Hepatocyte (in vitro differentiated cells): ENCODE results near the gene NR2E1. TPM values are rescaled to one million over a fixed set of nuclear protein-coding genes. Genes with fewer than 3 reads are reported as not detected.
A peak's percentile ranks its signal among the peaks of the same experiment; 100 is the strongest.

ENCODE experiments used
- DNase-seq: peaks from one replicate; pipeline ENCODE4 v3.0.0-alpha.2; 2016; ENCODE audit warnings: low spot score
- H2AFZ ChIP-seq: fragments of 200-600 bp; sonication (generic); 2 replicates; pipeline ENCODE4 v1.6.0; 2016; ENCODE audit warnings: antibody characterized with exemption, mild to moderate bottlenecking
- H3K27ac ChIP-seq: fragments of 200-600 bp; sonication (generic); 2 replicates; pipeline ENCODE4 v1.5.1; 2016; ENCODE audit warnings: mild to moderate bottlenecking
- H3K27me3 ChIP-seq: fragments of 200-600 bp; sonication (generic); 2 replicates; pipeline ENCODE4 v1.6.1; 2016
- H3K36me3 ChIP-seq: fragments of 200-600 bp; sonication (generic); replicated peaks from 2 replicates; pipeline ENCODE4 v1.5.1; 2016; ENCODE audit warnings: low read depth; ENCODE audit not compliant: insufficient read depth
- H3K4me1 ChIP-seq: fragments of 200-600 bp; sonication (generic); 2 replicates; pipeline ENCODE4 v1.5.1; 2016; ENCODE audit warnings: mild to moderate bottlenecking, moderate library complexity; ENCODE audit not compliant: insufficient read depth
- H3K4me2 ChIP-seq: fragments of 200-600 bp; sonication (generic); 2 replicates; pipeline ENCODE4 v1.6.0; 2016
- H3K4me3 ChIP-seq: fragments of 200-600 bp; sonication (generic); 2 replicates; pipeline ENCODE4 v1.5.1; 2016; ENCODE audit warnings: mild to moderate bottlenecking
- H3K79me2 ChIP-seq: fragments of 200-600 bp; sonication (generic); 2 replicates; pipeline ENCODE4 v1.6.0; 2017; ENCODE audit warnings: mild to moderate bottlenecking
- H3K9me2 ChIP-seq: fragments of 200-600 bp; sonication (generic); replicated peaks from 2 replicates; pipeline ENCODE4 v1.6.0; 2017; ENCODE audit warnings: mild to moderate bottlenecking; ENCODE audit not compliant: insufficient read depth
- H3K9me3 ChIP-seq: fragments of 200-600 bp; sonication (generic); 2 replicates; pipeline ENCODE4 v1.5.1; 2016; ENCODE audit warnings: low read depth, mild to moderate bottlenecking
- H4K20me1 ChIP-seq: fragments of 200-600 bp; sonication (generic); 2 replicates; pipeline ENCODE4 v1.6.0; 2016; ENCODE audit warnings: mild to moderate bottlenecking; ENCODE audit not compliant: insufficient read depth, poor library complexity, severe bottlenecking
- EZH2 ChIP-seq: fragments of 200-600 bp; sonication (generic); IDR thresholded peaks from 2 replicates; pipeline ENCODE4 v1.6.1; 2016; ENCODE audit warnings: antibody characterized with exemption, mild to moderate bottlenecking, borderline replicate concordance
- EZH2phosphoT487 ChIP-seq: fragments of 200-600 bp; sonication (generic); IDR thresholded peaks from one replicate; pipeline ENCODE4 v1.6.1; 2018; ENCODE audit warnings: antibody characterized with exemption, mild to moderate bottlenecking, low read depth, moderate library complexity; ENCODE audit not compliant: unreplicated experiment, severe bottlenecking
- WGBS: methylation state at CpG from one replicate; pipeline ENCODE4 v1.1.6; 2016; ENCODE audit warnings: low lambda C conversion rate; ENCODE audit errors: missing lambda C conversion rate; 5-methylcytosine and 5-hydroxymethylcytosine counted together
- polyA plus RNA-seq: library from polyadenylated mRNA; unstranded; fragments of >200 nt; fragmentation: Nextera tagmentation; extraction: Ambion mirVana; gene quantifications from 2 replicates; pipeline ENCODE4 v1.2.1, GENCODE V29; 2016
- total RNA-seq: library from RNA; depleted of rRNA; stranded (reverse); fragments of >200 nt; gene quantifications from 2 replicates; pipeline ENCODE4 v1.2.3, GENCODE V29; 2014
- TF ChIP-seq, protein P1 (sequence below): fragments of 200-600 bp; sonication (generic); IDR thresholded peaks from 2 replicates; pipeline ENCODE4 v1.5.1; 2016; ENCODE audit warnings: antibody characterized with exemption, mild to moderate bottlenecking; ENCODE audit not compliant: poor library complexity

NR2E1 gene
- total and polyA plus RNA-seq, 2 experiments from 2014 or later, result not detected

DNA sequence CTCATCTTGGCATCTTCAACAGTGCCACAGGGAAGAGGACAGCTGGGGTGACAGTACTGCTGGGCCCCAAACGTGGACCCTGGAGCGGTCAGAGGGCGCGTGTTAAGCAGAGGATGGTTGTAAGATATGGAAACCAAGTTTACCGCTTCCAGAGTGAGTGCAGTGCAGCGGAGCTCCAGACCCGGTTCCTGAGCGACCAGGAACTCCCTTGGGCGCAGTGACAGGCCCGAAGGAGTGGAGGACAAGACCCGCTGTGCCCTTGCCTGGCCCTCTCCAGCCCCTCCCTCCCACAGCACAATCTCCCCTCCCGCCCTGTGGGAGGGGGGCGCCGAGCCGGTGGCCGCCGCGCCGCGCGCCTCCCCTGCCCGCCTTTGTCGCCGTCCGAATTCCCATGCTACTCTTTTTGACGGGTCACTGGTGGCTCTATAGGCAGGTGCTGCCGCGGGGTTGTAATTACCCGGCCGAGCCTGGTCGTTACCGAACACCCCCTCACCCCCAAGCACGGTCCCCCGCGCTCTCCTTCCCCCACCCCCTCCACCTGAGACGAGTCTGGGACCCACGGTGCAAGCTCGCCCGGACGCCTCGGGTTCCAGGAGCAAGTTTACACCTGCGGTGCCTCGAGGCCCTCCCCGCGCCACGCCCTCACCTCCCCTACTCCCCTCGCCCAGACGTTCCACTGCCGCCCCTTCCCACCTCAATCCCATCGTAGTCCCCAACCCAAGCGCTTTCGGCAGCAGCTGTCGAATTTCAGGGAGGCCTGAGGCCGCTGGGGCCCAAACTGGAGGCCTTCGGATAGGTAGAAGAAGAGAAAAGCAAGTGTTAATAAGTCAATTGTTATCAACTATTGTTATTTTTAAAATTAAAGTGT, 3.9 kb downstream of the NR2E1 start:
- Histone ChIP-seq H3K4me2 (peak overlapping the region; percentile 82), H3K4me1 (peaks cover 46% of the 10 kb centered on the region), H3K27me3 (peaks cover 100% of the 10 kb centered on the region), H3K79me2 (no peaks in the 10 kb centered on the region), H3K9me3 (no peaks in the 10 kb centered on the region), H3K4me3 (no peak overlapping the region), H4K20me1 (peaks cover 5% of the 10 kb centered on the region), H3K36me3 (no peaks in the 10 kb centered on the region), H3K9me2 (no peaks in the 10 kb centered on the region), H3K27ac (no peak overlapping the region), H2AFZ (no peak overlapping the region)
- no peak for DNase-seq
- TF ChIP-seq, protein P1, sequence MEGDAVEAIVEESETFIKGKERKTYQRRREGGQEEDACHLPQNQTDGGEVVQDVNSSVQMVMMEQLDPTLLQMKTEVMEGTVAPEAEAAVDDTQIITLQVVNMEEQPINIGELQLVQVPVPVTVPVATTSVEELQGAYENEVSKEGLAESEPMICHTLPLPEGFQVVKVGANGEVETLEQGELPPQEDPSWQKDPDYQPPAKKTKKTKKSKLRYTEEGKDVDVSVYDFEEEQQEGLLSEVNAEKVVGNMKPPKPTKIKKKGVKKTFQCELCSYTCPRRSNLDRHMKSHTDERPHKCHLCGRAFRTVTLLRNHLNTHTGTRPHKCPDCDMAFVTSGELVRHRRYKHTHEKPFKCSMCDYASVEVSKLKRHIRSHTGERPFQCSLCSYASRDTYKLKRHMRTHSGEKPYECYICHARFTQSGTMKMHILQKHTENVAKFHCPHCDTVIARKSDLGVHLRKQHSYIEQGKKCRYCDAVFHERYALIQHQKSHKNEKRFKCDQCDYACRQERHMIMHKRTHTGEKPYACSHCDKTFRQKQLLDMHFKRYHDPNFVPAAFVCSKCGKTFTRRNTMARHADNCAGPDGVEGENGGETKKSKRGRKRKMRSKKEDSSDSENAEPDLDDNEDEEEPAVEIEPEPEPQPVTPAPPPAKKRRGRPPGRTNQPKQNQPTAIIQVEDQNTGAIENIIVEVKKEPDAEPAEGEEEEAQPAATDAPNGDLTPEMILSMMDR, result no peak
- TF ChIP-seq EZH2phosphoT487 (peak; percentile 80), EZH2 (peak; percentile 32)
- WGBS, result 5% methylated on average over 41 of the region's 55 CpGs

DNA sequence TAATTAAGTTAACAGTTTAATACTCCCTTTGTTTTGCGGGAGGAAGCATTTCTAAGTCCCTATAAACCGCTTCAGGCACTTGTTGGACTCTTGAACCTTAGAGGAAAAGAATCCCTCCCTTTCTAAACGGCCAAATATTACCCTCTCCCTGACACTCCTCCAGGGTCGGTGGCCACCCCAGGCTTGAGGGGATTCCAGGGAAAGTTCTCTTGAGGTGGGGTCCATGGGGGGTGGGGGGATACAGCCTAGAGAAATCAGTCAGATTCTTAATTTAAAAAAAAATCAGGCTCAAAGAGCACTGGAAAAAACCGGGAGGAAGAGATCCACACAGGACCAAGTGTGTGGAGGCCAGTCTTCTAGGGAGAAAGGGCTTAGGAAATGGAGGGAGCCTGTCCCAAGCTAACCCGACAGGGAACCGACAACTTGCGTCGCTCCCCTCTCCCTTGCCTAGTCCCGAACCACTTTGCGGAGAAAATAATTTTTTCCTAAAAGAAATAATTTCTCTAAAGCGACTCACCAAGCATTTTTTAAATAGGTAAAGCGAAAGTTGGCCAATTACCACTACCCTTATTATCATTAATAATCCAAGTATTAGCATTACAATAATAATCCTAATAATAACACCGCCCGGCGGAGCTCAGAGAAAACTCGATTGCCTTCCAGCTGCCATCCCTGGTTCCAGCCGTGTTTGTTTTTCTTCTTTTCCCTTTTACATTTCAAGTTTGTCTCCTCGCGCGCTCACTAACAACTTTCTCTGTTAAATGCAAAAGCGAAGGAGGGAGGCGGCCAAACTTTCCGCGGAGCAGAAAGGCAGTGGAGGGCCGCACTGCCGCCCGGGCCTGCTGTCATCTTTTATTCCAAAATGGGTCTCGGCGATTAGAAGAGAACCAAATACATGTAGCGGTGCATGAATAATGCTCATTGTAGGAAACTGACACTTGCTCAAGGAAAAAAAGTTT, 4.8 kb downstream of the NR2E1 start:
- H3K27me3 ChIP-seq, result peaks cover 100% of the 10 kb centered on the region

GRCh38 chr6:108171291-108171917, 5.6 kb downstream of the NR2E1 start:
- H3K27me3 ChIP-seq, result peaks cover 100% of the 10 kb centered on the region
- H3K79me2 ChIP-seq, result no peaks in the 10 kb centered on the region
- H3K27ac ChIP-seq, result no peak overlapping the region
- peak overlapping the region; percentile 49 for H2AFZ ChIP-seq
- no peak overlapping the region for H3K4me3 ChIP-seq
- H3K9me3 ChIP-seq, result no peaks in the 10 kb centered on the region
- TF ChIP-seq, protein P1, result no peak
- TF ChIP-seq EZH2 (peak; percentile 77), EZH2phosphoT487 (peak; percentile 26)
- WGBS, result 9% methylated on average over 21 of the region's 21 CpGs
- no peaks in the 10 kb centered on the region for H3K9me2 ChIP-seq
- H3K4me1 ChIP-seq, result peaks cover 42% of the 10 kb centered on the region
- no peaks in the 10 kb centered on the region for H3K36me3 ChIP-seq
- H3K4me2 ChIP-seq, result peak overlapping the region; percentile 53
- DNase-seq, result no peak
- peaks cover 5% of the 10 kb centered on the region for H4K20me1 ChIP-seq

More for the DNA sequence above, 4.8 kb downstream of the NR2E1 start:
- peak overlapping the region; percentile 49 for H2AFZ ChIP-seq
- peaks cover 42% of the 10 kb centered on the region for H3K4me1 ChIP-seq
- no peaks in the 10 kb centered on the region for H3K36me3 ChIP-seq
- 6% methylated on average over 31 of the region's 31 CpGs for WGBS
- H3K9me3 ChIP-seq, result no peaks in the 10 kb centered on the region
- no peak overlapping the region for H3K4me3 ChIP-seq
- H4K20me1 ChIP-seq, result peaks cover 5% of the 10 kb centered on the region
- no peak overlapping the region for H3K27ac ChIP-seq
- no peaks in the 10 kb centered on the region for H3K9me2 ChIP-seq
- no peak for DNase-seq
- no peaks in the 10 kb centered on the region for H3K79me2 ChIP-seq
- peak overlapping the region; percentile 53 for H3K4me2 ChIP-seq
- TF ChIP-seq, protein P1, result no peak
- TF ChIP-seq EZH2, result peak; percentile 100
- TF ChIP-seq EZH2phosphoT487, result peak; percentile 95
